WTC11 (cell line): ENCODE results near the gene TCN2. TPM values are rescaled to one million over a fixed set of nuclear protein-coding genes. Genes with fewer than 3 reads are reported as not detected.
A peak's percentile ranks its signal among the peaks of the same experiment; 100 is the strongest.

Experiments used
- ATAC-seq: fragments of 200-7000 bp; cut with Tn5 transposase; 2 replicates; pipeline ENCODE4 v1.10.0; 2021; ENCODE audit warnings: mild to moderate bottlenecking, moderate library complexity
- Bru-seq: library from RNA; stranded (reverse); fragments of 400-500 nt; gene quantifications from one replicate; lab custom pipeline; 2021; lab: Mats Ljungman, UMichigan
- CTCF ChIA-PET: fragments of 300-600 bp; sonication (Branson Sonifier 250); formaldehyde crosslinking; loops from one replicate; lab custom pipeline; 2021; ENCODE audit warnings: antibody characterized with exemption; lab: Charles Lee
- POLR2A ChIA-PET: fragments of 350-600 bp; sonication (Branson Sonifier 250); formaldehyde crosslinking; loops from one replicate; lab custom pipeline; 2021; ENCODE audit warnings: antibody characterized with exemption; lab: Charles Lee
- DNase-seq: peaks from one replicate; pipeline ENCODE4 v3.0.0; 2021; ENCODE audit warnings: low spot score
- H3K27ac Mint-ChIP-seq: 2 replicates; pipeline ENCODE4 v1.8.0; 2021; ENCODE audit warnings: mixed read lengths
- H3K27me3 Mint-ChIP-seq: 2 replicates; pipeline ENCODE4 v1.8.0; 2021; ENCODE audit warnings: low read depth, mild to moderate bottlenecking, moderate library complexity, mixed read lengths
- H3K36me3 Mint-ChIP-seq: 2 replicates; pipeline ENCODE4 v1.8.0; 2021; ENCODE audit warnings: mixed read lengths
- H3K4me1 Mint-ChIP-seq: 2 replicates; pipeline ENCODE4 v1.8.0; 2022; ENCODE audit warnings: mixed read lengths
- H3K4me3 Mint-ChIP-seq: 2 replicates; pipeline ENCODE4 v1.8.0; 2021; ENCODE audit warnings: mild to moderate bottlenecking, moderate library complexity, mixed read lengths
- H3K9me3 Mint-ChIP-seq: 2 replicates; pipeline ENCODE4 v1.8.0; 2021; ENCODE audit warnings: mixed read lengths
- CBFB ChIP-seq: sonication (generic); formaldehyde crosslinking; IDR thresholded peaks from 2 replicates; pipeline ENCODE4 v1.8.1; 2022; ENCODE audit warnings: mild to moderate bottlenecking, low read depth, missing genetic modification reagents
- EMX1 ChIP-seq: fragments of 250-450 bp; sonication (Bioruptor Pico); IDR thresholded peaks from 2 replicates; pipeline ENCODE4 v1.8.0; 2021; ENCODE audit warnings: mild to moderate bottlenecking
- FOXJ3 ChIP-seq: sonication (generic); formaldehyde crosslinking; IDR thresholded peaks from 2 replicates; pipeline ENCODE4 v1.9.0; 2021; ENCODE audit warnings: missing genetic modification reagents, mild to moderate bottlenecking, borderline replicate concordance
- FOXP1 ChIP-seq: sonication (generic); formaldehyde crosslinking; IDR thresholded peaks from 2 replicates; pipeline ENCODE4 v1.8.0; 2022; ENCODE audit warnings: missing genetic modification reagents, mild to moderate bottlenecking, moderate library complexity, borderline replicate concordance
- MXD4 ChIP-seq: fragments of 250-450 bp; sonication (Bioruptor Pico); IDR thresholded peaks from 2 replicates; pipeline ENCODE4 v1.8.0; 2021; ENCODE audit warnings: mild to moderate bottlenecking, moderate library complexity, borderline replicate concordance
- MYBL2 ChIP-seq: sonication (generic); formaldehyde crosslinking; IDR thresholded peaks from 2 replicates; pipeline ENCODE4 v1.8.1; 2023; ENCODE audit warnings: mild to moderate bottlenecking, moderate library complexity, missing genetic modification reagents
- NFYB ChIP-seq: sonication (generic); formaldehyde crosslinking; conservative IDR thresholded peaks from 2 replicates; pipeline ENCODE4 v1.8.0; 2022; ENCODE audit warnings: low read depth, missing genetic modification reagents
- NR1H2 ChIP-seq: sonication (generic); formaldehyde crosslinking; IDR thresholded peaks from 2 replicates; pipeline ENCODE4 v1.9.0; 2021; ENCODE audit warnings: mild to moderate bottlenecking, moderate library complexity, missing genetic modification reagents
- RORB ChIP-seq: fragments of 250-450 bp; sonication (Bioruptor Pico); IDR thresholded peaks from 2 replicates; pipeline ENCODE4 v1.9.0; 2021; ENCODE audit warnings: mild to moderate bottlenecking
- SMAD3 ChIP-seq: sonication (generic); formaldehyde crosslinking; IDR thresholded peaks from 2 replicates; pipeline ENCODE4 v1.8.0; 2022; ENCODE audit warnings: missing genetic modification reagents, mild to moderate bottlenecking, borderline replicate concordance
- SOX15 ChIP-seq: fragments of 250-450 bp; sonication (Bioruptor Pico); IDR thresholded peaks from 2 replicates; pipeline ENCODE4 v1.9.0; 2021; ENCODE audit warnings: mild to moderate bottlenecking
- SP1 ChIP-seq: sonication (generic); formaldehyde crosslinking; conservative IDR thresholded peaks from 2 replicates; pipeline ENCODE4 v1.8.1; 2022; ENCODE audit warnings: missing genetic modification reagents
- TEAD1 ChIP-seq: sonication (generic); formaldehyde crosslinking; IDR thresholded peaks from 2 replicates; pipeline ENCODE4 v1.8.0; 2022; ENCODE audit warnings: mild to moderate bottlenecking, missing genetic modification reagents
- TP53 ChIP-seq: sonication (generic); formaldehyde crosslinking; IDR thresholded peaks from 2 replicates; pipeline ENCODE4 v1.8.1; 2023; ENCODE audit warnings: mild to moderate bottlenecking, missing genetic modification reagents
- ZNF232 ChIP-seq: sonication (generic); formaldehyde crosslinking; IDR thresholded peaks from 2 replicates; pipeline ENCODE4 v1.8.0; 2022; ENCODE audit warnings: mild to moderate bottlenecking, missing genetic modification reagents
- long read RNA-seq, 3 experiments: library from RNA in 1 of 3; library from capped mRNA in 1 of 3; library from polyadenylated mRNA in 1 of 3; unstranded in 2 of 3; stranded (forward) in 1 of 3; transcript quantifications; one replicate each; pipeline ENCODE4 v2.0.0, GENCODE V29; 2021
- total RNA-seq: library from RNA; stranded (reverse); gene quantifications from 3 replicates; pipeline ENCODE4 v1.2.3, GENCODE V29; 2021
- TF ChIP-seq, protein P1 (sequence below): sonication (generic); formaldehyde crosslinking; IDR thresholded peaks from 2 replicates; pipeline ENCODE4 v1.8.0; 2022; ENCODE audit warnings: mild to moderate bottlenecking, missing genetic modification reagents
- TF ChIP-seq, protein P2 (sequence below): sonication (generic); formaldehyde crosslinking; IDR thresholded peaks from 2 replicates; pipeline ENCODE4 v1.8.1; 2022; ENCODE audit warnings: low read depth, mild to moderate bottlenecking, moderate library complexity, missing genetic modification reagents, borderline replicate concordance
- TF ChIP-seq, protein P3 (sequence below): sonication (generic); formaldehyde crosslinking; IDR thresholded peaks from 2 replicates; pipeline ENCODE4 v1.8.1; 2023; ENCODE audit warnings: mild to moderate bottlenecking, missing genetic modification reagents, borderline replicate concordance
- TF ChIP-seq, protein P4 (sequence below): sonication (generic); formaldehyde crosslinking; IDR thresholded peaks from 2 replicates; pipeline ENCODE4 v1.8.0; 2023; ENCODE audit warnings: mild to moderate bottlenecking, missing genetic modification reagents
- TF ChIP-seq, protein P5 (sequence below): fragments of 250-450 bp; sonication (Bioruptor Pico); IDR thresholded peaks from 2 replicates; pipeline ENCODE4 v1.9.0; 2021; ENCODE audit warnings: mild to moderate bottlenecking, borderline replicate concordance

Gene TCN2
- 34.7 to 39.0 TPM (median 36.7 TPM) in 3 replicates for total RNA-seq
- Bru-seq, nascent RNA: percentile 61 among the genes with signal in this experiment
- long read RNA-seq, experiment 1, transcript TCN2-201 (9 exons, 2,535 nt): major isoform, 161 of 210 reads
- long read RNA-seq, experiment 1, transcript TCN2-203 (9 exons, 1,870 nt): minor isoform, 7 of 210 reads
- long read RNA-seq, experiment 1, partial matches to known transcripts: 12 of 210 reads
- long read RNA-seq, experiment 1, other reads (novel, unspliced or antisense): 28 of 210 reads
- long read RNA-seq, experiment 2, transcript TCN2-201 (9 exons, 2,535 nt): major isoform, 27 of 56 reads
- long read RNA-seq, experiment 2, partial matches to known transcripts: 10 of 56 reads
- long read RNA-seq, experiment 2, other reads (novel, unspliced or antisense): 18 of 56 reads
- long read RNA-seq, experiment 3, transcript TCN2-201 (9 exons, 2,535 nt): major isoform, 52 of 63 reads
- long read RNA-seq, experiment 3, partial matches to known transcripts: 2 of 63 reads
- long read RNA-seq, experiment 3, other reads (novel, unspliced or antisense): 4 of 63 reads

DNA sequence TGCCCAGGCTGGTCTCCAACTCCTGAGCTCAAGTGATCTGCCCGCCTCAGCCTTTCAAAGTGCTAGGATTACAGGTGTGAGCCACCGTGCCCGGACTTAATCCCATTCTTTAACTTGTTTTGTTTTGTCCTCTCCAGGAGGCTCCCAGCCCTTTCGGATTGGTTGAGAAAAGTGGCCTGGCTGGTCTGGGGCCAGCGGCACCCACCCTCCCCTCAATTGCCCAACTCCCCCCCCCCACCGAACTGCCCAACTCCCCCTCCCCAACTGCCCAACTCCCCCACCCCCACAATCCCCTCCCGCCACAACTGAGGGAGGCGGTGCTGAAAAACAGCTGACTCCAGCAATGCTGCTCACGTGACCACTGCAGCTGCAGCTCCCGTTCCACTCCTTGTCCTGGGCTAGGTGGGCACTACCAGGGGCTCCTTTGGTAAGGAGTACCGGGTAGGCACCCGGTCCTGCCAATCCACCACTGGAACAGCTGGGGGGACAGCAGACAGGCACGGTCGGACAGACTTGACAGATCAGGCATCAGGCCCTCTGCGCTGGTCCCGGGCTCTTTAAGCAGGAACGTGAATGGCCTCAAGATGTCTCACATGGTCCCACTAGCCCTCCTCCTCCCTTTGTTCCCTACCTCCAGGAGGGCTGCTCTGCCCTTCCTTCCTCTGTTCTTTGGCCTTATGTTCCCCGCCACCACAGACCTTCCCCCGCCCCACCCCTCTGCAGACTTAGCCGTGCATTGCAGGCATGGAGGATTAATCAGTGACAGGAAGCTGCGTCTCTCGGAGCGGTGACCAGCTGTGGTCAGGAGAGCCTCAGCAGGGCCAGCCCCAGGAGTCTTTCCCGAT is at the start of gene TCN2:
Gene TCN2 (plus strand): TSS at position 720 of the 845 bp plus-strand sequence. CDS start 158 bp downstream, outside the sequence.
- peak within 1 kb of the TSS; percentile 81 for H3K4me3 Mint-ChIP-seq
- H3K4me1 Mint-ChIP-seq: peaks cover 40% of the 10 kb centered on the region
- peaks cover 3% of the 10 kb centered on the region; the same call in 1 of the 2 replicates for H3K9me3 Mint-ChIP-seq
- ChIA-PET CTCF (interaction anchor here (0.6 to 4.0 kb wide), 39 partner anchors 9 to 871 kb away, joined by 3 to 43 read pairs (median 4); partner anchors contain the start of genes DUSP18, GAL3ST1, OSBP2 and PES1), POLR2A (interaction anchor here (0.6 to 1.5 kb wide), 8 partner anchors 9 to 182 kb away, joined by 3 to 5 read pairs (median 3); partner anchors contain the start of genes PES1 and SLC35E4)
- H3K27me3 Mint-ChIP-seq: no peaks in the 10 kb centered on the region
- H3K27ac Mint-ChIP-seq: peak within 1 kb of the TSS; percentile 99
- ATAC-seq: peak; percentile 85
- DNase-seq: peak; percentile 89
- H3K36me3 Mint-ChIP-seq: peaks cover 18% of the 10 kb centered on the region
- TF ChIP-seq, protein P1, sequence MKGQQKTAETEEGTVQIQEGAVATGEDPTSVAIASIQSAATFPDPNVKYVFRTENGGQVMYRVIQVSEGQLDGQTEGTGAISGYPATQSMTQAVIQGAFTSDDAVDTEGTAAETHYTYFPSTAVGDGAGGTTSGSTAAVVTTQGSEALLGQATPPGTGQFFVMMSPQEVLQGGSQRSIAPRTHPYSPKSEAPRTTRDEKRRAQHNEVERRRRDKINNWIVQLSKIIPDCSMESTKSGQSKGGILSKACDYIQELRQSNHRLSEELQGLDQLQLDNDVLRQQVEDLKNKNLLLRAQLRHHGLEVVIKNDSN (CRISPR knock-in tag): peak; percentile 97
- TF ChIP-seq MYBL2 (CRISPR knock-in tag) (peak; percentile 83; the same call in 1 of the 2 replicates), SOX15 (CRISPR knock-in tag) (no peak), MXD4 (CRISPR knock-in tag) (no peak), NFYB (CRISPR knock-in tag) (no peak), ZNF232 (CRISPR knock-in tag) (0 out of 2 replicates have a peak, but pooled peaks have one; percentile 76), TP53 (CRISPR knock-in tag) (no peak), RORB (CRISPR knock-in tag) (no peak), FOXP1 (CRISPR knock-in tag) (no peak), NR1H2 (CRISPR knock-in tag) (no peak), TEAD1 (no peak; the same call in 1 of the 2 replicates), EMX1 (CRISPR knock-in tag) (no peak), SMAD3 (no peak; the same call in 1 of the 2 replicates), CBFB (CRISPR knock-in tag) (no peak; the same call in 1 of the 2 replicates), FOXJ3 (CRISPR knock-in tag) (no peak), SP1 (CRISPR knock-in tag) (peak; percentile 83)
- TF ChIP-seq, protein P2, sequence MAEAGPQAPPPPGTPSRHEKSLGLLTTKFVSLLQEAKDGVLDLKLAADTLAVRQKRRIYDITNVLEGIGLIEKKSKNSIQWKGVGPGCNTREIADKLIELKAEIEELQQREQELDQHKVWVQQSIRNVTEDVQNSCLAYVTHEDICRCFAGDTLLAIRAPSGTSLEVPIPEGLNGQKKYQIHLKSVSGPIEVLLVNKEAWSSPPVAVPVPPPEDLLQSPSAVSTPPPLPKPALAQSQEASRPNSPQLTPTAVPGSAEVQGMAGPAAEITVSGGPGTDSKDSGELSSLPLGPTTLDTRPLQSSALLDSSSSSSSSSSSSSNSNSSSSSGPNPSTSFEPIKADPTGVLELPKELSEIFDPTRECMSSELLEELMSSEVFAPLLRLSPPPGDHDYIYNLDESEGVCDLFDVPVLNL: peak; percentile 38; the same call in 1 of the 2 replicates
- TF ChIP-seq, protein P3, sequence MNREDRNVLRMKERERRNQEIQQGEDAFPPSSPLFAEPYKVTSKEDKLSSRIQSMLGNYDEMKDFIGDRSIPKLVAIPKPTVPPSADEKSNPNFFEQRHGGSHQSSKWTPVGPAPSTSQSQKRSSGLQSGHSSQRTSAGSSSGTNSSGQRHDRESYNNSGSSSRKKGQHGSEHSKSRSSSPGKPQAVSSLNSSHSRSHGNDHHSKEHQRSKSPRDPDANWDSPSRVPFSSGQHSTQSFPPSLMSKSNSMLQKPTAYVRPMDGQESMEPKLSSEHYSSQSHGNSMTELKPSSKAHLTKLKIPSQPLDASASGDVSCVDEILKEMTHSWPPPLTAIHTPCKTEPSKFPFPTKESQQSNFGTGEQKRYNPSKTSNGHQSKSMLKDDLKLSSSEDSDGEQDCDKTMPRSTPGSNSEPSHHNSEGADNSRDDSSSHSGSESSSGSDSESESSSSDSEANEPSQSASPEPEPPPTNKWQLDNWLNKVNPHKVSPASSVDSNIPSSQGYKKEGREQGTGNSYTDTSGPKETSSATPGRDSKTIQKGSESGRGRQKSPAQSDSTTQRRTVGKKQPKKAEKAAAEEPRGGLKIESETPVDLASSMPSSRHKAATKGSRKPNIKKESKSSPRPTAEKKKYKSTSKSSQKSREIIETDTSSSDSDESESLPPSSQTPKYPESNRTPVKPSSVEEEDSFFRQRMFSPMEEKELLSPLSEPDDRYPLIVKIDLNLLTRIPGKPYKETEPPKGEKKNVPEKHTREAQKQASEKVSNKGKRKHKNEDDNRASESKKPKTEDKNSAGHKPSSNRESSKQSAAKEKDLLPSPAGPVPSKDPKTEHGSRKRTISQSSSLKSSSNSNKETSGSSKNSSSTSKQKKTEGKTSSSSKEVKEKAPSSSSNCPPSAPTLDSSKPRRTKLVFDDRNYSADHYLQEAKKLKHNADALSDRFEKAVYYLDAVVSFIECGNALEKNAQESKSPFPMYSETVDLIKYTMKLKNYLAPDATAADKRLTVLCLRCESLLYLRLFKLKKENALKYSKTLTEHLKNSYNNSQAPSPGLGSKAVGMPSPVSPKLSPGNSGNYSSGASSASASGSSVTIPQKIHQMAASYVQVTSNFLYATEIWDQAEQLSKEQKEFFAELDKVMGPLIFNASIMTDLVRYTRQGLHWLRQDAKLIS (CRISPR knock-in tag): no peak
- TF ChIP-seq, protein P4, sequence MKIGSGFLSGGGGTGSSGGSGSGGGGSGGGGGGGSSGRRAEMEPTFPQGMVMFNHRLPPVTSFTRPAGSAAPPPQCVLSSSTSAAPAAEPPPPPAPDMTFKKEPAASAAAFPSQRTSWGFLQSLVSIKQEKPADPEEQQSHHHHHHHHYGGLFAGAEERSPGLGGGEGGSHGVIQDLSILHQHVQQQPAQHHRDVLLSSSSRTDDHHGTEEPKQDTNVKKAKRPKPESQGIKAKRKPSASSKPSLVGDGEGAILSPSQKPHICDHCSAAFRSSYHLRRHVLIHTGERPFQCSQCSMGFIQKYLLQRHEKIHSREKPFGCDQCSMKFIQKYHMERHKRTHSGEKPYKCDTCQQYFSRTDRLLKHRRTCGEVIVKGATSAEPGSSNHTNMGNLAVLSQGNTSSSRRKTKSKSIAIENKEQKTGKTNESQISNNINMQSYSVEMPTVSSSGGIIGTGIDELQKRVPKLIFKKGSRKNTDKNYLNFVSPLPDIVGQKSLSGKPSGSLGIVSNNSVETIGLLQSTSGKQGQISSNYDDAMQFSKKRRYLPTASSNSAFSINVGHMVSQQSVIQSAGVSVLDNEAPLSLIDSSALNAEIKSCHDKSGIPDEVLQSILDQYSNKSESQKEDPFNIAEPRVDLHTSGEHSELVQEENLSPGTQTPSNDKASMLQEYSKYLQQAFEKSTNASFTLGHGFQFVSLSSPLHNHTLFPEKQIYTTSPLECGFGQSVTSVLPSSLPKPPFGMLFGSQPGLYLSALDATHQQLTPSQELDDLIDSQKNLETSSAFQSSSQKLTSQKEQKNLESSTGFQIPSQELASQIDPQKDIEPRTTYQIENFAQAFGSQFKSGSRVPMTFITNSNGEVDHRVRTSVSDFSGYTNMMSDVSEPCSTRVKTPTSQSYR: no peak
- TF ChIP-seq, protein P5, sequence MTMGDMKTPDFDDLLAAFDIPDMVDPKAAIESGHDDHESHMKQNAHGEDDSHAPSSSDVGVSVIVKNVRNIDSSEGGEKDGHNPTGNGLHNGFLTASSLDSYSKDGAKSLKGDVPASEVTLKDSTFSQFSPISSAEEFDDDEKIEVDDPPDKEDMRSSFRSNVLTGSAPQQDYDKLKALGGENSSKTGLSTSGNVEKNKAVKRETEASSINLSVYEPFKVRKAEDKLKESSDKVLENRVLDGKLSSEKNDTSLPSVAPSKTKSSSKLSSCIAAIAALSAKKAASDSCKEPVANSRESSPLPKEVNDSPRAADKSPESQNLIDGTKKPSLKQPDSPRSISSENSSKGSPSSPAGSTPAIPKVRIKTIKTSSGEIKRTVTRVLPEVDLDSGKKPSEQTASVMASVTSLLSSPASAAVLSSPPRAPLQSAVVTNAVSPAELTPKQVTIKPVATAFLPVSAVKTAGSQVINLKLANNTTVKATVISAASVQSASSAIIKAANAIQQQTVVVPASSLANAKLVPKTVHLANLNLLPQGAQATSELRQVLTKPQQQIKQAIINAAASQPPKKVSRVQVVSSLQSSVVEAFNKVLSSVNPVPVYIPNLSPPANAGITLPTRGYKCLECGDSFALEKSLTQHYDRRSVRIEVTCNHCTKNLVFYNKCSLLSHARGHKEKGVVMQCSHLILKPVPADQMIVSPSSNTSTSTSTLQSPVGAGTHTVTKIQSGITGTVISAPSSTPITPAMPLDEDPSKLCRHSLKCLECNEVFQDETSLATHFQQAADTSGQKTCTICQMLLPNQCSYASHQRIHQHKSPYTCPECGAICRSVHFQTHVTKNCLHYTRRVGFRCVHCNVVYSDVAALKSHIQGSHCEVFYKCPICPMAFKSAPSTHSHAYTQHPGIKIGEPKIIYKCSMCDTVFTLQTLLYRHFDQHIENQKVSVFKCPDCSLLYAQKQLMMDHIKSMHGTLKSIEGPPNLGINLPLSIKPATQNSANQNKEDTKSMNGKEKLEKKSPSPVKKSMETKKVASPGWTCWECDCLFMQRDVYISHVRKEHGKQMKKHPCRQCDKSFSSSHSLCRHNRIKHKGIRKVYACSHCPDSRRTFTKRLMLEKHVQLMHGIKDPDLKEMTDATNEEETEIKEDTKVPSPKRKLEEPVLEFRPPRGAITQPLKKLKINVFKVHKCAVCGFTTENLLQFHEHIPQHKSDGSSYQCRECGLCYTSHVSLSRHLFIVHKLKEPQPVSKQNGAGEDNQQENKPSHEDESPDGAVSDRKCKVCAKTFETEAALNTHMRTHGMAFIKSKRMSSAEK: no peak
